ENCODE measurements around the gene ZDHHC16.
"Not testable (repeated sequence)": the region's sequence is repeated elsewhere in the genome, so short reads cannot be mapped to it uniquely, and the experiment has no call there.

The ZDHHC16 gene

DNA sequence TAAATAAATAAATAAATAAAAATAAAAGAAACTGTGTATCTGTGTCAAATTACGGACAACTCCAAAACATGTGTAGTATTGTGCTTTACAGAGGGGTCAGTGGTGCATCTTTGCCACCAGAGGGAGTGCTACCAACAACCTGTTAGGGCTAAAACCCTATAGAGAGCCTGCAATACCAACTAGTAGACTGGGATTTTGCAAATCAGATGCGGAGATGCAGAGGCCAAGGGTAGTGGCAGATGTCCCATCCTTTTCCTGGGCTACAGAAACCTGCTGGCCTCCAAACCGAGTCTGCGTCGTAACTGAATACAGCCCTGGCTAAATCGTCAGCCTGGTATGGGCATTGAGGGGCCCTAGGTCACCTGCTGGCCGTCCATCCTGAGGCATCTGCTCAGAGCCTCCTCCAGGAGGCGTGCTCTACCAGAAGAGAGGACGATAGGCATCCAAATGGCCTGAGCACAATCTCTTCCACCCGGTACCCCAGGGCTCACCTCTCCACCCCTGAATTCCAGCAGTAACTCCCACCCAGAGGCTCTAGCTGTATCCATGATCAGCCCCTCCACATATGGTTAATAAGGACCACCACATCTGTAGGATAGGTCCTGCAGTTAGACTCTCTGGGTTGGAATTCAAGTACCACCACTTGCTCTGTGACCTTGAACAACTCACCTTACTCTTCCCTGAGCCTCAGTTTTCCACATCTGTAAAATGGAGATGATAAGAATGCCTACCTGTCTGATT, 38.6 kb upstream of the ZDHHC16 start:
- TF ChIP-seq, protein P1, sequence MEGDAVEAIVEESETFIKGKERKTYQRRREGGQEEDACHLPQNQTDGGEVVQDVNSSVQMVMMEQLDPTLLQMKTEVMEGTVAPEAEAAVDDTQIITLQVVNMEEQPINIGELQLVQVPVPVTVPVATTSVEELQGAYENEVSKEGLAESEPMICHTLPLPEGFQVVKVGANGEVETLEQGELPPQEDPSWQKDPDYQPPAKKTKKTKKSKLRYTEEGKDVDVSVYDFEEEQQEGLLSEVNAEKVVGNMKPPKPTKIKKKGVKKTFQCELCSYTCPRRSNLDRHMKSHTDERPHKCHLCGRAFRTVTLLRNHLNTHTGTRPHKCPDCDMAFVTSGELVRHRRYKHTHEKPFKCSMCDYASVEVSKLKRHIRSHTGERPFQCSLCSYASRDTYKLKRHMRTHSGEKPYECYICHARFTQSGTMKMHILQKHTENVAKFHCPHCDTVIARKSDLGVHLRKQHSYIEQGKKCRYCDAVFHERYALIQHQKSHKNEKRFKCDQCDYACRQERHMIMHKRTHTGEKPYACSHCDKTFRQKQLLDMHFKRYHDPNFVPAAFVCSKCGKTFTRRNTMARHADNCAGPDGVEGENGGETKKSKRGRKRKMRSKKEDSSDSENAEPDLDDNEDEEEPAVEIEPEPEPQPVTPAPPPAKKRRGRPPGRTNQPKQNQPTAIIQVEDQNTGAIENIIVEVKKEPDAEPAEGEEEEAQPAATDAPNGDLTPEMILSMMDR (conservative IDR thresholded peaks at IDR 0.05): peak; percentile 92
- H3K27ac ChIP-seq: peak overlapping the region; percentile 24; the same call in 1 of the 2 replicates

DNA sequence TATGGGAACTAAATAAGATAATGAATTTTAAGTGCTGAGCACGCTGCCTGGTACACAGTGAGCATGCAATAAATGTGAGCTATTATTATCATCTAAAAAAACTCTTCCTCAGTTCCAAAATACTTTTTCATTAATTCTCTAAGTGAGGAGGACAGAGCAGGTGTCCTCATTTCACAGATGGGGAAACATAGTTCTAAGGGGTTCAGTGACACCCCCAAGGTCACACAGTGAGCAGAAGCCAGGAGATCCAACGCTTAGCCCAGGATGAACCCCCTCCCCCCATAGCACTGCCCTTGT, 38.1 kb upstream of the ZDHHC16 start:
- no peak overlapping the region for H3K27ac ChIP-seq
- TF ChIP-seq, protein P1 (conservative IDR thresholded peaks at IDR 0.05): no peak

DNA sequence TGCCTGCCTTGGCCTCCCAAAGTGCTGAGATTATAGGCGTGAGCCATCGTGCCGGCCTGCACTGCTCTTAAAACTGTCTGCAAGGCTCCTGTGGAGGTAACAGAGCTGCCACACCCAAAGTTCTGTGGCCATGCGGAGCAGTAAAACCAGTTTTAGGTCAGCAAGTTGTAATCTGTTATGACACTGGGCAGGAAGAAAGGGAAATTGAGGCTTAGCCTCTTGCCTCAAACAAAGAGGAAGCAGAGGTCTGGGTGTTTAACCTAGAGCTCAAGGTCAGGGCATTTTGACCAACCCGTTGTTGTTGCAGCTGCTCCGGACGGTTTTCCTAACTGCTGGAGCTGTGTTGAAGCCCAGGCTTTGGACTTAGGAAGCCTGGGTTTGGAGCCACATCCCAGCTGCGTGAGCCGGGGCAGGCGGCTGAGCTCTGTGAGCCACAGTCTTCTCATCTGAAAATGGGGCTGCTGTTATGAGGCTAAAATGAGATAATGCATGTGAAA, 37.4 kb upstream of the ZDHHC16 start:
- H3K27ac ChIP-seq: no peak overlapping the region

DNA sequence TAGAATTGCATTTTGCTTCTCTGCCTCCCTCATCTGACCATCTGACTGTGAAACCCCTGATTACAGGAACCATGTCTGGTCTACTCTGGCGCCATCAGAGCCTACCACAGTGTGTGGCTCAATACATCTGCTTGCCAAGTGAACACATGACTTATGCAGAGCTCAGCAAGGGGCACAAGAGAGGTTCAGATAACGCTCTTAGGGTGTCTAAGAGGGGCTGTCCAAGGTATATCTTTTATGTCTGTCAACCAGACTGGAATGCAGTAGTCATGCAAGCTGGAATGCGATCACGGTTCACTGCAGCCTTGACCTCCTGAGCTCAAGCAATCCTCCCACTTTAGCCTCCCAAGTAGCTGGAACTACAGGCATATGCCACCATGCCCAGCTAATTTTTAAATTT, 34.6 kb upstream of the ZDHHC16 start:
- TF ChIP-seq, protein P1 (conservative IDR thresholded peaks at IDR 0.05): no peak
- no peak overlapping the region for H3K27ac ChIP-seq

More for the DNA sequence above, 37.4 kb upstream of the ZDHHC16 start:
- TF ChIP-seq, protein P1 (conservative IDR thresholded peaks at IDR 0.05): no peak

DNA sequence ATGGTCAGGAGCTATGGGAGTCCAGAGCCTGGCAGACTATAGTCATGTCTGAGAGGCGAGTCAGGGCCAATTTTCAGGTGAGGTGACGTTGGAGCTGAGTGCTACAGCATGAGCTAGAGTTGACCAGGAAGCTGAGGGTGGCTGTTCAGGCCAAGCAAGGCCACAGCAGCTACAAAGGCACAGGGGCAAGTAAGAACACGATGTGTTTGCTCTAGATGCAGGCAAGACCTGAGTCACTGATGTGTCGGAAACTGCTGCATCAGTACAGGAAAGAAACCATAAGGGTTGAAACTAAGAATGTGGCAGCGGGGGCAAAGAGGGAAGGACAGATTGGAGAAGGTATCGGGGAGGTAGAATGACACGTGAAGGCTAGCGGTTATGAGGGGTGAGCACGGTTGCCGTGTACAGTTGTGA, 33.1 kb upstream of the ZDHHC16 start:
- TF ChIP-seq, protein P1 (conservative IDR thresholded peaks at IDR 0.05): no peak
- no peak overlapping the region for H3K27ac ChIP-seq

DNA sequence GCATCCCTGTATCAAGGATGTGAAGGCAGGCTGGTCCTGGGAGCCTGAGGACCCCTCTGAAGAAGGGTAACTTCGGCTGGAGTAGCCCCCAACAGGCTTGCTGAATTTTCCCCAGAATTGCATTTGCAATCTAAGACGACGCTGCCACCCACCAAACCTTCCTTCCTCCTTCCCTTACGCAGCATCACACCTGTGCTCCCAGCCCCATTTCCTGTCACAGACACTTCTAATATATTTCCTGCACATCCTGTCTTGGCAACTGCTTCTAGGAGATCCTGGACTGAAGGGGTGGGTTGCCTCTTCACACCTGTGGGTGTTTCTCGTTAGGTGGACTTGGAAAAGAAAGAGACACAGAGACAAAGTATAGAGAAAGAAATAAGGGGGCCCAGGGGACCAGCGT, 29.4 kb upstream of the ZDHHC16 start:
- H3K27ac ChIP-seq: no peak overlapping the region
- TF ChIP-seq, protein P1 (conservative IDR thresholded peaks at IDR 0.05): no peak

DNA sequence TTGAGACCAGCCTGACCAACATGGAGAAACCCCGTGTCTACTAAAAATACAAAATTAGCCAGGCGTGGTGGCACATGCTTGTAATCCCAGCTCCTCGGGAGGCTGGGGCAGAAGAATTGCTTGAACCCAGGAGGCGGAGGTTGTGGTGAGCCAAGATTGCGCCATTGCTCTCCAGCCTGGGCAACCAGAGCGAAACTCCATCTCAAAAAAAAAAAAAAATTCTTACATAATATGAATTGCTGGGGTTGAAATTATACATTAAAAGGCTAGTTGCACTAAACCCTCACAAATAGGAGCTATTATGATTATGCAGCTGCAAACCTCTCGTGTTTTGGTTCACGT, 22.2 kb upstream of the ZDHHC16 start:
- H3K27ac ChIP-seq: not testable (repeated sequence)

DNA sequence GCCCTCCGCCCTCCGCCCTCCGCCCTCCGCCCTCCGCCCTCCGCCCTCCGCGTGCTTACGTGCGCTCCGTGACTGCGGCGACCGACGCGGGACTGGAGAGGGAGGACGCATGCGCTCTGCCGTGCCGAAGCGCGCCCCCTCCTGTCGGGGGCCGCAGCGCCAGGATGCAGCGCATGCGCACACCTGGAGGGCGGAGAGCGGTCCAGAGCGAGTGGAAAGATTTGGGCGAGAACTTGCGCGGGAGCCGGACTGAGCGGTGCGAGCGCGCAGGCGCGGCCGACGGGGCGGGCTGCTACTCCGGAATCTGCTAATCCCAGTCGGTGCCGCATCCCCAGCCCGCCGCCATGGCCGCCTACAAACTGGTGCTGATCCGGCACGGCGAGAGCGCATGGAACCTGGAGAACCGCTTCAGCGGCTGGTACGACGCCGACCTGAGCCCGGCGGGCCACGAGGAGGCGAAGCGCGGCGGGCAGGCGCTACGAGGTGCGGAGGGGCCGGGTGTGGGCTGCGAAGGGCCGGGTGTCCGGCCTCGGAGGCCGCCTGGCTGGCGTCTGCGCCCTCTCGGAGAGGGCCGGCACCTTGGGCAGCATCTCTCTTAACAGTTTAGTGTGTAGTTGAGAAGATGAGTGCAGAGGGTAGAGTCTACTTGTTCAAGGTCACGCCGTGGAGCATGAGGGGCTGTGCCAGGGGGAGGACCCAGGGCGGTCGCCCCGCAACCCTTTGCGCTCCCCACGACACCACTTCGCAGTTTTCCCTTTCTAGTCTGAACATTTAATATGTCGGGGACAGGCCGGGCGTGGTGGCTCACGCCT, 19.8 kb upstream of the ZDHHC16 start, which contains the start of gene PGAM1:
Gene PGAM1 (plus strand): TSS at position 228 of the 812 bp plus-strand sequence. CDS start 117 bp downstream, at position 345.
- TF ChIP-seq, protein P1 (conservative IDR thresholded peaks at IDR 0.05): peak; percentile 80
- H3K27ac ChIP-seq: peak within 1 kb of the TSS; percentile 95
